SKM-1 (cell line): Measurements from ENCODE around the gene SCNM1.
"Not testable (repeated sequence)": the region's sequence is repeated elsewhere in the genome, so short reads cannot be mapped to it uniquely, and the experiment has no call there.

Source experiments
- DNase-seq: peaks from one replicate; lab custom pipeline; 2025; ENCODE audit not compliant: unreplicated experiment; lab: John Stamatoyannopoulos, UW

SCNM1 gene

GRCh38 chr1:151192047-151192446 is 26.1 kb downstream of the SCNM1 start:
- no peak for DNase-seq

GRCh38 chr1:151193304-151193703 is 27.4 kb downstream of the SCNM1 start:
- DNase-seq = no peak

GRCh38 chr1:151193856-151194255 is 27.9 kb downstream of the SCNM1 start:
- no peak for DNase-seq

- peak; percentile 64 for DNase-seq
These were observed 29.1 kb downstream of the SCNM1 start for GRCh38 chr1:151194894-151195594.

- DNase-seq = peak; percentile 64
These were observed 30.4 kb downstream of the SCNM1 start for GRCh38 chr1:151196292-151196800.

- no peak for DNase-seq
These were observed 31.9 kb downstream of the SCNM1 start for GRCh38 chr1:151197863-151198253.

- DNase-seq = peak; percentile 99
These were observed 32.5 kb downstream of the SCNM1 start, which contains the start of gene PIP5K1A for GRCh38 chr1:151198254-151199127. Gene PIP5K1A (plus strand): TSS chr1:151198552. CDS start chr1:151198997, 445 bp downstream.

- no peak for DNase-seq
These were observed 34.1 kb downstream of the SCNM1 start for GRCh38 chr1:151199873-151200581.

GRCh38 chr1:151205381-151205965 is 39.5 kb downstream of the SCNM1 start:
- not testable (repeated sequence) for DNase-seq

GRCh38 chr1:151210830-151211229 is 44.9 kb downstream of the SCNM1 start:
- no peak for DNase-seq

- no peak for DNase-seq
These were observed 46.2 kb downstream of the SCNM1 start for GRCh38 chr1:151211972-151212705.

GRCh38 chr1:151213560-151213959 is 47.6 kb downstream of the SCNM1 start:
- no peak for DNase-seq
